KOPT-K1 (cell line): ENCODE data around the gene TRAF7.
"Not testable (repeated sequence)": the region's sequence is repeated elsewhere in the genome, so short reads cannot be mapped to it uniquely, and the experiment has no call there.

Experiments used
- H3K27ac ChIP-seq: fragments of 200-600 bp; sonication (generic); 2 replicates; pipeline ENCODE4 v1.5.1; 2016; ENCODE audit warnings: antibody characterized with exemption, mild to moderate bottlenecking, low read depth, low read length; ENCODE audit not compliant: poor library complexity, severe bottlenecking
- H3K36me3 ChIP-seq: fragments of 200-600 bp; sonication (generic); 2 replicates; pipeline ENCODE4 v1.5.1; 2017; ENCODE audit warnings: antibody characterized with exemption, mild to moderate bottlenecking, low read length, moderate library complexity; ENCODE audit not compliant: insufficient read depth
- H3K9me3 ChIP-seq: fragments of 200-600 bp; sonication (generic); 2 replicates; pipeline ENCODE4 v1.5.1; 2017; ENCODE audit warnings: antibody characterized with exemption, low read length, mild to moderate bottlenecking; ENCODE audit not compliant: insufficient read depth, poor library complexity, severe bottlenecking

The TRAF7 gene

DNA sequence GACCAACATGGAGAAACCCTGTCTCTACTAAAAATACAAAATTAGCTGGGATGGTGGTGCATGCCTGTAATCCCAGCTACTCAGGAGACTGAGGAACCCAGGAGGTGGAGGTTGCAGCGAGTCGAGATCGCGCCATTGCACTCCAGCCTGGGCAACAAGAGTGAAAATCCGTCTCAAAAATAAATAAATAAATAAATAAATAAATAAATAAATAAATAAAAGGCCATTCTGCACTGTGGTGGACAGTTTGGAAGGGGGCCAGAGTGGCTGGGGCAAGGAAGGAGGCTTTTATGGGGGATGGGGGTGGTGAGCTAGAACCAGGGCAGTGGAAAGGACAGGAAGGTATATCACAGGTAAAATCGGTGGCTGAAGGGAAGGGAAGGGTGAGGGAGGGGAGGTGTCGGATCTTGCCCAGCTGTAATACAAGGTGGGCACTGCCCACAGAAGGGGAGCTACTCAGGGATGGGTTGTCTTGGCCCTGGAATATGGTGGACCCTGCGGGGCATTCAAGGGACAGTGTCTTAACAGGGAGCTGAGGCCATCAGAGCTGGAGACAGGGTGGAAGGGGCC lies 47.6 kb downstream of the TRAF7 start:
- not testable (repeated sequence) for H3K27ac ChIP-seq, H3K9me3 ChIP-seq
- H3K36me3 ChIP-seq = peaks cover 16% of the 10 kb centered on the region; the same call in 1 of the 2 replicates

DNA sequence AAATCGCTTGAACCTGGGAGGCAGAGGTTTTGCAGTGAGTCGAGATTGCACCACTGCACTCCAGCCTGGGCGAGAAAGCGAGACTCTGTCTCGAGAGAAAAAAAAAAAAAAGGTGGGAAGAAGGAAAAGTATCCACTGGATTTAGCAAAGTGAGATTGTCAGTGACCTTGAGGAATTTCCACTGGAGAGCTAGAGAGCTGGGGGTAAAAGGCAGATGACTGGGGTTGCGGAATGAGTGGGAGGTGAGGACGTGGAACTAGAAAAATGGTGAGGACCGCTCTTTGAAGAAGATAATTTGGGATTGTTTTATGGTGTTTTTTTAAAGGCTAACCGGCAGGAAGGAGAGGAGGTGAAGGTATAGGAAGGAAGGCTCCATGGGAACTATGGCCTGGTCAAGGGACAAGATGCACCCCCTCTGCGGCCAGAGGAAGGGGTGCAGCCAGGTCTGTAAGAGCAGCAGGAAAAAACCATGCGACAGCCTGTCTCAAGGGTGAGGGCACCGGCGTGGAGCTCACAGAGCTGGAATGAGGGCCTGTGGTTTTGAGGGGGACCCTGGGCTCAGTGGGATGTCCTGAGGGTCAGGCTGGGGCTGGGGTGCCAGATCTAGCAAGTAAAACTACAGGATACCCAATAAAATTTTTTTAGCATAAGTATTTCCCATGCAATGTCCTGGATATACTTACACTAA lies 49.0 kb downstream of the TRAF7 start:
- H3K36me3 ChIP-seq = peaks cover 30% of the 10 kb centered on the region
- H3K9me3 ChIP-seq = peaks cover 4% of the 10 kb centered on the region
- peak overlapping the region; percentile 90 for H3K27ac ChIP-seq

- peaks cover 37% of the 10 kb centered on the region for H3K36me3 ChIP-seq
- H3K9me3 ChIP-seq = no peaks in the 10 kb centered on the region
- peak within 1 kb of the TSS; percentile 90 for H3K27ac ChIP-seq
These were observed 49.8 kb downstream of the TRAF7 start, which contains the start of gene MLST8 for GRCh38 chr16:2205104-2205966. Gene MLST8 (plus strand): TSS chr16:2205454. CDS start chr16:2206086, 632 bp downstream.

- Histone ChIP-seq H3K27ac (peak overlapping the region; percentile 90), H3K9me3 (no peaks in the 10 kb centered on the region), H3K36me3 (peaks cover 43% of the 10 kb centered on the region)
These were observed 50.4 kb downstream of the TRAF7 start for GRCh38 chr16:2205967-2206313.

DNA sequence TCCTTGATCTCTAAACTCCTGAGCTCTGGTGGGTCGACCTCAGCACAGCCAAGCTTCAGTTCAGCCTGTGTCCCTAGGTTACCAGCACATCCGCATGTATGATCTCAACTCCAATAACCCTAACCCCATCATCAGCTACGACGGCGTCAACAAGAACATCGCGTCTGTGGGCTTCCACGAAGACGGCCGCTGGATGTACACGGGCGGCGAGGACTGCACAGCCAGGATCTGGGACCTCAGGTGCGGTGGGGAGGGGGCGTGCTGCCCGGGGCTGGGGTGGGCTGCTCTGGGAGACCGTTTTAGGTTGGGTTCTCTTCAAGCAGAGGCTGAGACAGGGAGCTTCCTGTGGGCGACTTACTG lies 50.8 kb downstream of the TRAF7 start:
- peak overlapping the region; percentile 90 for H3K27ac ChIP-seq
- H3K9me3 ChIP-seq = no peaks in the 10 kb centered on the region
- H3K36me3 ChIP-seq = peaks cover 43% of the 10 kb centered on the region

GRCh38 chr16:2206780-2207433 lies 51.3 kb downstream of the TRAF7 start:
- H3K9me3 ChIP-seq = no peaks in the 10 kb centered on the region
- H3K36me3 ChIP-seq = peaks cover 47% of the 10 kb centered on the region
- peak overlapping the region; percentile 90 for H3K27ac ChIP-seq

- H3K9me3 ChIP-seq = no peaks in the 10 kb centered on the region
- peaks cover 57% of the 10 kb centered on the region for H3K36me3 ChIP-seq
- no peak overlapping the region for H3K27ac ChIP-seq
These were observed 52.3 kb downstream of the TRAF7 start for GRCh38 chr16:2207872-2208271.

DNA sequence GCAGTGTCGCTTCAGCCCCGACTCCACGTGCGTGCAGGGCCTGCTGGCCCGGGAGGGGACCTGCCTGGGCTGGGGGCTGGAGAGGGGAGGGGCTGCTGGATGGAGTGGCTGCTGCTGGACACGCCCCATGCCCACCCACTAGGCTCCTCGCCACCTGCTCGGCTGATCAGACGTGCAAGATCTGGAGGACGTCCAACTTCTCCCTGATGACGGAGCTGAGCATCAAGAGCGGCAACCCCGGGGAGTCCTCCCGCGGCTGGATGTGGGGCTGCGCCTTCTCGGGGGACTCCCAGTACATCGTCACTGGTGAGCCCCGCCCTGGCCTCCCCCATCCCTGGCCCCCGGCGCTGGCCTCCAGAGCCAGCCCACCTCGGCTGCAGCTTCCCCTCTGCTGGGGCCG lies 52.7 kb downstream of the TRAF7 start:
- no peak overlapping the region for H3K27ac ChIP-seq
- H3K36me3 ChIP-seq = peaks cover 60% of the 10 kb centered on the region
- H3K9me3 ChIP-seq = no peaks in the 10 kb centered on the region

DNA sequence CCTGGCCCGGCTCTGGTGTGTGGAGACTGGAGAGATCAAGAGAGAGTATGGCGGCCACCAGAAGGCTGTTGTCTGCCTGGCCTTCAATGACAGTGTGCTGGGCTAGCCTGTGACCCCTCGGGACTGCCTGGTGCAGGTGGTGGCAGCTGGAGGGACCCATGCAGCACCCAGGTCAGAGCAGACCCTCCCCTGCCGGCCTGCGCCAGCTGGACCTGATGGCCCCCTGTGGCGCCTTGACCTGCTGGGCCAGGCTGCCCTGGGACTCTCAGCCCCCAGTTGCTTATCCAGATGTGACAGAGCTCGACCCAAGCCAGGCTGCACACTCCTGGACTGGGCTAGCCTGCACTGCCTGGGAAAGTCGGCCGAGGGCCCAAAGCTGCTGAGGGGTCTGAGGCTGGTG lies 53.2 kb downstream of the TRAF7 start:
- no peaks in the 10 kb centered on the region for H3K9me3 ChIP-seq
- no peak overlapping the region for H3K27ac ChIP-seq
- peaks cover 60% of the 10 kb centered on the region for H3K36me3 ChIP-seq

- Histone ChIP-seq H3K36me3 (peaks cover 60% of the 10 kb centered on the region), H3K27ac (no peak overlapping the region), H3K9me3 (no peaks in the 10 kb centered on the region)
These were observed 53.9 kb downstream of the TRAF7 start for GRCh38 chr16:2209258-2210008.

GRCh38 chr16:2210009-2210332 lies 54.4 kb downstream of the TRAF7 start:
- peaks cover 60% of the 10 kb centered on the region for H3K36me3 ChIP-seq
- no peak overlapping the region for H3K27ac ChIP-seq
- no peaks in the 10 kb centered on the region for H3K9me3 ChIP-seq

DNA sequence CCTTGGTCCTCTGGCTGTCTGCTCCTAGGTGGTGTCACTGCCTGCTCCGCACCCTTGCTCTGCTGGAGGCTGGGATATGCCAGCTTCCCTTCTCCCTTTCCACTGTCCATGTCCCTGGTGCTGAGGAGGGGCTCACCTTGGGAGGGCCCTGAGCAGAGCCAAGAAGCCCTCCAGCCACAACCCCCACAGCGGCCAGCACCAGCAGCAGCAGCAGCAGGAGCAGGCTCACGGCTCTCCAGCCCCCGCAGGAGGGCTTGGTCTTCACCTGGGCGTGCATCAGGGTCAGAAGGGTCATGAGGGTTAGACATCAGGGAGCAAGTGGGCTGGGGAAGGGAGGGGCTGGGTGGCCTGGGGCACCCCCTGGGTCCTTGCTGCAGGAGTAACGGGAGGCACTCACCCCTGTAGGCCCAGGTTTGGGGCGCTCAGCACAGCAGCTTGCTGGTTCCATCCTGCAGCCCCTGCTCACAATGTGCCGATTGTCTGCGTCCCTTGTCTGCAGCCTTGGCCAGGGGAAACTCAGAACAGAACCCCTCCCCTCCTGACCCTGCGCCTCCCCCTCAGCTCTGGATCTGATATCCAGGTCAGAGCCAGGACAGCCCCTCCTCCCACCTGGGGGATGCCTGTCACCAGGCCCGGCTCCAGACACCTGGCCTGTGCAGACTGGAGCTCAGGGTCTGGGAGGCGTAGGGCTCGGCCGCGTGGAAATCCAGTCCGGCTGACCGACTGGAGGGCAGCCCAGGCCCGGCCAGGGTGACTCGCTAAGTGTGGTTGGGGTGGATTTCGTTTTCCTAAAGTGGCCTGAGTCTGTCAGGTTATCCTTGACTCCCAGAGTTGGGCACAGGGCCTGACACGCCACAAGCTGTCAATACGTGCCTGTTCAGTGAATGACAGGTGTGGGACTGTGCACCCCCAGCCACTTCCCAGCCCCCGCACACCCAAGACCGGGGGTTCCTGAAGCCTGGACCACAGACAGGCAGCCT lies 55.1 kb downstream of the TRAF7 start, which contains the start of gene BRICD5:
BRICD5 (minus strand) TSS at position 478 of the 980 bp plus-strand sequence; CDS start at position 448, 30 bp downstream.
- H3K27ac ChIP-seq = no peak within 1 kb of the TSS
- peaks cover 60% of the 10 kb centered on the region for H3K36me3 ChIP-seq
- no peaks in the 10 kb centered on the region for H3K9me3 ChIP-seq

GRCh38 chr16:2211923-2212347 lies 56.4 kb downstream of the TRAF7 start:
- peaks cover 57% of the 10 kb centered on the region for H3K36me3 ChIP-seq
- no peak overlapping the region for H3K27ac ChIP-seq

More at GRCh38 chr16:2211923-2212347, 56.4 kb downstream of the TRAF7 start:
- no peaks in the 10 kb centered on the region for H3K9me3 ChIP-seq
